ENCODE measurements around the gene CHURC1.

- TF ChIP-seq EZH2 (IDR thresholded peaks at IDR 0.05): no peak
- TF ChIP-seq, protein P1, sequence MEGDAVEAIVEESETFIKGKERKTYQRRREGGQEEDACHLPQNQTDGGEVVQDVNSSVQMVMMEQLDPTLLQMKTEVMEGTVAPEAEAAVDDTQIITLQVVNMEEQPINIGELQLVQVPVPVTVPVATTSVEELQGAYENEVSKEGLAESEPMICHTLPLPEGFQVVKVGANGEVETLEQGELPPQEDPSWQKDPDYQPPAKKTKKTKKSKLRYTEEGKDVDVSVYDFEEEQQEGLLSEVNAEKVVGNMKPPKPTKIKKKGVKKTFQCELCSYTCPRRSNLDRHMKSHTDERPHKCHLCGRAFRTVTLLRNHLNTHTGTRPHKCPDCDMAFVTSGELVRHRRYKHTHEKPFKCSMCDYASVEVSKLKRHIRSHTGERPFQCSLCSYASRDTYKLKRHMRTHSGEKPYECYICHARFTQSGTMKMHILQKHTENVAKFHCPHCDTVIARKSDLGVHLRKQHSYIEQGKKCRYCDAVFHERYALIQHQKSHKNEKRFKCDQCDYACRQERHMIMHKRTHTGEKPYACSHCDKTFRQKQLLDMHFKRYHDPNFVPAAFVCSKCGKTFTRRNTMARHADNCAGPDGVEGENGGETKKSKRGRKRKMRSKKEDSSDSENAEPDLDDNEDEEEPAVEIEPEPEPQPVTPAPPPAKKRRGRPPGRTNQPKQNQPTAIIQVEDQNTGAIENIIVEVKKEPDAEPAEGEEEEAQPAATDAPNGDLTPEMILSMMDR (IDR thresholded peaks at IDR 0.05): no peak
- TF ChIP-seq EZH2phosphoT487 (IDR thresholded peaks at IDR 0.05): no peak
Measured at GRCh38 chr14:64930085-64930843, 16.0 kb downstream of the CHURC1 start.

All from neural progenitor cell (in vitro differentiated cells).